ENCODE data around the gene SPATA1. TPM values are rescaled to one million over a fixed set of nuclear protein-coding genes. Genes with fewer than 3 reads are reported as not detected.

SPATA1 gene
- total and polyA plus RNA-seq, 2 of the 4 experiments (the other 2 are of a cell fraction), result under 0.01 to 0.56 TPM

DNA sequence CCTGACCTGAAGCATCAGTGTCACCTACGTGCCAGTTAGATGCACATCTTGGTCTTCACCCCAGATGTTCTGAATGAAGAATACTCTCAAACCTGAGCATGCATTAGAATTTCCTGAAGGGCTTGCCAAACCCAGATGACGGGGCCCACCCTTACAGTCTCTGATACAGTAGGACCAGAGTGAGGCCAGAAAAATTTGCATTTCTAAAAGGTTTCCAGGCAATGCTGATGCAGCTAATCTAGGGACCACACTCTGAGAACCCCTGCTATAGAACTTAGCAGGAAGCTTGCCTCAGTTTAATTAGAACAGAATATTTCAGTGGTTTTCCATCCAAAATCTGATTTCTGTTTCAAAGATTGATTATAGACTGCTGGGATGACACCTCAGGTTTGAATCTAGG is 77.9 kb downstream of the SPATA1 start:
- dilution Hi-C loops (cut with HindIII; ENCODE audit: low sequenced_read_pairs, unreplicated experiment) (no loop called here), intact Hi-C loops (cut with micrococcal nuclease) (no loop called here), in situ Hi-C loops (cut with MboI; ENCODE audit: low sequenced_read_pairs) (no loop called here)
- Histone ChIP-seq H3K9me3 (ENCODE audit: control insufficient read depth, insufficient read depth, low read length) (no peaks in the 10 kb centered on the region; the same call in 1 of the 2 replicates), H2BK5ac (ENCODE audit: low read depth, low read length, poor library complexity, severe bottlenecking) (no peak overlapping the region), H2AK5ac (ENCODE audit: low read depth, low read length) (no peak overlapping the region), H3K14ac (replicated peaks; ENCODE audit: low read depth, low read length) (no peak overlapping the region), H3K27me3 (ENCODE audit: control insufficient read depth, insufficient read depth, low read length) (no peaks in the 10 kb centered on the region), H3K36me3 (ENCODE audit: control insufficient read depth, insufficient read depth, low read length) (no peaks in the 10 kb centered on the region), H2BK15ac (ENCODE audit: low read depth, low read length) (no peak overlapping the region), H3K4me3 (ENCODE audit: insufficient read depth, low read depth, low read length) (no peak overlapping the region), H3K9ac (ENCODE audit: low read depth, low read length) (no peak overlapping the region), H3K4me2 (ENCODE audit: low read depth, low read length) (no peak overlapping the region), H4K91ac (ENCODE audit: insufficient read depth, low read depth, low read length) (no peak overlapping the region), H4K8ac (ENCODE audit: low read depth in 2 of 2, low read length in 2 of 2) (no peak overlapping the region), H3K79me1 (ENCODE audit: low read depth in 1 of 2, low read length in 2 of 2) (no peaks in the 10 kb centered on the region), H2AK9ac (replicated peaks; ENCODE audit: low read depth, low read length, poor library complexity) (no peak overlapping the region), H4K20me1 (ENCODE audit: insufficient read depth, low read length) (no peaks in the 10 kb centered on the region), H4K5ac (ENCODE audit: low read depth, low read length) (no peak overlapping the region), H3K9me1 (ENCODE audit: insufficient read depth, low read length) (no peaks in the 10 kb centered on the region), H2BK20ac (ENCODE audit: low read depth, low read length) (no peak overlapping the region), H2AFZ (replicated peaks; ENCODE audit: low read length, poor library complexity) (no peak overlapping the region), H3K4me1 (ENCODE audit: control insufficient read depth, insufficient read depth, low read length) (no peaks in the 10 kb centered on the region), H3K23ac (ENCODE audit: low read depth, low read length) (no peak overlapping the region), H3K56ac (ENCODE audit: extremely low read depth, insufficient read depth, low read length) (no peak overlapping the region), H3K27ac (ENCODE audit: insufficient read depth, low read length) (no peak overlapping the region), H2BK120ac (ENCODE audit: low read depth, low read length) (no peak overlapping the region), H3K4ac (ENCODE audit: low read depth, low read length) (no peak overlapping the region), H3K18ac (ENCODE audit: low read depth, low read length) (no peak overlapping the region)
- no TSS peak for BruUV-seq (replicated peaks)
- TF ChIP-seq, protein P1, sequence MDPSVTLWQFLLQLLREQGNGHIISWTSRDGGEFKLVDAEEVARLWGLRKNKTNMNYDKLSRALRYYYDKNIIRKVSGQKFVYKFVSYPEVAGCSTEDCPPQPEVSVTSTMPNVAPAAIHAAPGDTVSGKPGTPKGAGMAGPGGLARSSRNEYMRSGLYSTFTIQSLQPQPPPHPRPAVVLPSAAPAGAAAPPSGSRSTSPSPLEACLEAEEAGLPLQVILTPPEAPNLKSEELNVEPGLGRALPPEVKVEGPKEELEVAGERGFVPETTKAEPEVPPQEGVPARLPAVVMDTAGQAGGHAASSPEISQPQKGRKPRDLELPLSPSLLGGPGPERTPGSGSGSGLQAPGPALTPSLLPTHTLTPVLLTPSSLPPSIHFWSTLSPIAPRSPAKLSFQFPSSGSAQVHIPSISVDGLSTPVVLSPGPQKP (IDR thresholded peaks at IDR 0.05; ENCODE audit: borderline replicate concordance, low read depth, low read length), result no peak
- TF ChIP-seq MAZ (IDR thresholded peaks at IDR 0.05; ENCODE audit: borderline replicate concordance, low read depth, low read length) (no peak), FOS (IDR thresholded peaks at IDR 0.05; ENCODE audit: low read depth, low read length) (no peak), RAD21 (IDR thresholded peaks at IDR 0.05; ENCODE audit: low read length) (no peak), NFE2L2 (IDR thresholded peaks at IDR 0.05; ENCODE audit: low read depth, low read length) (no peak), SMC3 (IDR thresholded peaks at IDR 0.05; ENCODE audit: low read depth, low read length) (no peak)
- DNase-seq, result no peak
- no peak for ATAC-seq (ENCODE audit: low read depth)
- WGBS, 2 experiments (ENCODE audit: extremely low coverage in 2 of 2, insufficient read length in 1 of 2), result no CpG with 5 or more reads among the region's 2 CpGs
- CTCF ChIA-PET, result no interaction called here
- POLR2A ChIA-PET (ENCODE audit: unreplicated experiment), result no interaction called here
